ENCODE measurements around the gene RNF121.
A peak's percentile ranks its signal among the peaks of the same experiment; 100 is the strongest.
"Not testable (repeated sequence)": the region's sequence is repeated elsewhere in the genome, so short reads cannot be mapped to it uniquely, and the experiment has no call there.

Gene RNF121

DNA sequence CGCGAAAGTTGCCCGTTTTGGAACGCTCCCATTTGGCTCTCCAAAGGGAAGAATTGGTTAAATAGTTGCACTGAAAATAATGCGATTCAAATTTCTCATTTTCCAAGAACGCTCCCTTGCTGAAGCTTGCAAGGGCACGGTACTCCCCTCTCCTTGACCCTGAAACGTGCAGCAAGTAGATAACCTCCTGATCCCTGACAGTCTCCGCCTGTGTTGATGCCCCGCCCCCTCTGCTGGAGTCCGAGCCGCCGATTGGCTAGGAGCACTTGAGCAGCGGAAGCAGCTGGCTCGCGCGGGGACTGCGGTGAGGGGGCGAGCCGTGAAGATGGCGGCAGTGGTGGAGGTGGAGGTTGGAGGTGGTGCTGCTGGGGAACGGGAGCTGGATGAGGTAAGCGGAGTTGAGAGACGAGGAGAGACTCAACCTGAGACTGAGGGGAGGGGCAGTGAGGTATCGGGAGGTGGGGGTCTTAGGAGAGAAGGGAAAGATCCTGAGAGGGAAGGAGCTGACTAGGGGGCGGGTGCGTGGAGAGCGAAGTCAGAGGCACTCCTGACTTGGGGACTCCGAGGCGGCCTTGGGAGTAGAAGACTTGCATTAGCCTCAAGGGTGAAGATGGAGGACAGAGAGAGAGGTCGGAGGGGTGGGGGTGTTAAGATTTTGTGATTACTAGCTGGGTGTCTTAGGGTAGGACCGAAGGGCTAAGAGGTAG lies at the start of gene RNF121:
Gene RNF121, plus strand, starts transcription at position 310 of the 707 bp plus-strand sequence. Its CDS starts 16 bp downstream, at position 326.
- peak; percentile 97 for DNase-seq

- not testable (repeated sequence) for DNase-seq
These were observed 43.0 kb upstream of the RNF121 start for GRCh38 chr11:71885806-71886205.

- not testable (repeated sequence) for DNase-seq
These were observed 40.4 kb upstream of the RNF121 start for GRCh38 chr11:71888335-71889010.

- not testable (repeated sequence) for DNase-seq
These were observed 39.5 kb upstream of the RNF121 start for GRCh38 chr11:71889181-71889872.

DNA sequence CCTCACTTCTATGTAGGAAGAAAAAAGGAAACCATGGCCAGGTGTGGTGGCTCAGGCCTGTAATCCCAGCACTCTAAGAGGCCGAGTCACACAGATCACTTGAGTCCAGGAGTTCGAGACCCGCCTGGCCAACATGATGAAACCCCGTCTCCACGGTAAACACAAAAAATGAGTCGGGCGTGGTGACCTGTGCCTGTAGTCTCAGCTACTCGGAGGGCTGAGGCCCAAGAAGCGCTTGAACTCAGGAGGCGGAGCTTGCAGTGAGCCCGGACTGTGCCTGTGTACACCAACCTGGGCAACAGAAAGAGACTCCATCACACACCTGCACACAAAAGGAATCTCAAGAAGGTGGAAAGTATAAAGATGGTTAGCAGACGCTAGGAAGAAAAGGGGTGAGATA lies 32.9 kb upstream of the RNF121 start:
- no peak for DNase-seq

GRCh38 chr11:71901137-71901536 lies 27.7 kb upstream of the RNF121 start:
- not testable (repeated sequence) for DNase-seq

DNA sequence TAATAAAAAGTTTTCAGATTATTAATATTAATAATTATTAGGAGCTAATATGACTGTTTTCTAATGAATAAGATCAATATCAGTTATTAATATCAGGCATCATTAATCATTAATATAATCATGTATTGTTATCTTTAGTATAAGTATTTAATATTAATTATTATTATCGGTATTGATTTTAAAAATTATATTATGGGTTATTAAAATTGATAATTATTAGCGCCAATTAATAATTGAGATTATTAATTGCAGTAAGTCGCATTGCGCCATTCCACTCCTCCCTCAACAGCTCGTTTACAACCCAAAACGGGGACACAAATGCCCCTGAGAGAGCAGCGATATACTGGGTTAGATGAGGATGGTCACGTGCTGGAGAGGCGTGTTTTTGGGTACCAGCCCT lies 20.6 kb upstream of the RNF121 start:
- no peak for DNase-seq

DNA sequence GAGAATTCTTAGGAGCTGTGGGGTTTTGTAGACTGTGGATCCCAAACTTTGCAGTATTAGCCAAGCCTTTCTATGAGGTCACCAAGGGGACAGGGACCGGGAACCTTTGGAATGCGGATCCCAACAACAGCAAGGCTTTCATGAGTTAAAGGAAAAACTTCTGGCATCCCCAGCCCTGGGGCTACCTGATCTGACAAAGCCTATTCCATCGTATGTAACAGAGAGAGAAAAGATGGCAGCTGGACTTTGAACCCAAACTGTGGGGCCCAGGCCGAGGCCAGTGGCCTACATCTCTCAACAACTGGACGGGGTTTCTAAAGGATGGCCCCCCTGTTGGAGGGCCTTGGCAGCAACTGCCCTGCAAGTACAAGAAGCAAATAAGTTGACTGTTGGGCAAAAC lies 18.1 kb upstream of the RNF121 start:
- not testable (repeated sequence) for DNase-seq

DNA sequence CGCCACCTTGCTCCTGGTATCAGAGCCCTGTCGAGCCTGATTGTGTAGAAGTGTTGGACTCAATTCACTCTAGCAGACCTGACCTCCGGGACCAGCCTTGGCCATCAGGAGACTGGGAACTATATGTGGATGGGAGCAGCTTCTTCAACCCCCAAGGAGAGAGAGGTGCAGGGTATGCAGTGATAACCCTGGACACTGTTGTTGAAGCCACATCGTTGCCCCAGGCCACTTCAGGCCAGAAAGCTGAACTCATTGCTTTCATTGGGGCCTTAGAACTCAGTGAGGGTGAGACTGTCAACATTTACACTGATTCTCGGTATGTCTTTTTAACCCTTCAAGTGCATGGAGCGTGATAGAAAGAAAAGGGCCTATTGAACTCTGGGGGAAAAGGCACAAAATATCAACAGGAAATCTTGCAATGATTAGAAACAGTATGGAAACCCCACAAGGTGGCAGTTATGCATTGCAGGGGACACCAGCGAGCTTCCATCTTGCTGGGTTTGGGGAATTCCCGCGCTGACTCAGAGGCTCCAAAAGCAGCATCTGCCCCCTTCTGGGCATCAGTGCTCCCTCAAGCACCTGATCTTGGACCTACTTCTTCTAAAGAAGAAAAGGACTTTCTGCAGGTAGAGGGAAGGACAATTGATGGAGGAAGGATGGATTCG lies 17.4 kb upstream of the RNF121 start:
- DNase-seq: peak; percentile 2

GRCh38 chr11:71911986-71912340 lies 16.9 kb upstream of the RNF121 start:
- DNase-seq: not testable (repeated sequence)

GRCh38 chr11:71913756-71914526 lies 14.9 kb upstream of the RNF121 start:
- DNase-seq: no peak

DNA sequence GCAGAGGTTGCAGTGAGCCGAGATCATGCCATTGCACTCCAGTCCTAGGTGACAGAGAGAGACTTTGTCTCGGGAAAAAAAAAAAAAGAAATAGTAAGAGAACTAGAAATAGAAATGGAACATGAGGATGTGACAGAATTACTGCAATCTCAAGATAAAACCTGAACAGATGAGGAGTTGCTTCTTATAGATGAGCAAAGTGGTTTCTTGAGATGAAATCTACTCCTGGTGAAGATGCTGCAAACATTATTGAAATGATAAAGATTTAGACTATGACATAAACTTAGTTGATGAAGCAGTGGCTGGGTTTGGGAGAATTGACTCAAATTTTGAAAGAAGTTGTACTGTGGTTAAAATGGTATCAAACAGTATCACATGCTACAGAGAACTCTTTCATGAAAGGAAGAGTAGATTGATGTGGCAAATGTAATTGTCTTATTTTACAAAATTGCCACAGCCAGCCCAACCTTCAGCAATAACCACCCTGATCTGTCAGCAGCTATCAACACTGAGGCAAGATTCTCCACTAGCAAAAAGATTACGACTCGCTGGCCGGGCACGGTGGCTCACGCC lies 14.1 kb upstream of the RNF121 start:
- DNase-seq: no peak

GRCh38 chr11:71917646-71918140 lies 11.2 kb upstream of the RNF121 start:
- DNase-seq: no peak

GRCh38 chr11:71927820-71928736 lies 768 bp upstream of the RNF121 start, which contains the start of gene XNDC1N:
Gene XNDC1N (minus strand): TSS chr11:71928594. CDS start chr11:71923353, 5,241 bp downstream.
- peak; percentile 97 for DNase-seq

DNA sequence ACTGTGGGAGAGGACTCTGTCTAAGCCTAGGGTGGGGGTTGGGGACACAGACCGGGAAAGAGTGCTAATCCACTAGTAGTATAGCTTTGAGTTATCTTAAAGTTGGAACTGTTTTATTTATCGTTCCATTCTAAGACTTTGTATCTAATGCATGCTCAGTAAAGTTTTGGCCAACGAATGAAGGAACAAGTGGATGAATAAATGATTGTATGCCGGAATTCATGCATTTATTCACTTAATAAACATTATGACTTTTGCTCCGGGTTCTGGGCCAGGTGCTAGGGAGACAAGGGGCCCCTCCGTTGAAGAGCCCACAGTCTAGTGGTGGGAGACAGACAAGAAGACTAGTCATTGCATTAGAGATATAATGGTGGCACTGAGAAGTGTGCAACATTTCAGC lies 645 bp downstream of the RNF121 start:
- DNase-seq: no peak

- no peak for DNase-seq
These were observed 1.9 kb downstream of the RNF121 start for GRCh38 chr11:71930556-71931244.

DNA sequence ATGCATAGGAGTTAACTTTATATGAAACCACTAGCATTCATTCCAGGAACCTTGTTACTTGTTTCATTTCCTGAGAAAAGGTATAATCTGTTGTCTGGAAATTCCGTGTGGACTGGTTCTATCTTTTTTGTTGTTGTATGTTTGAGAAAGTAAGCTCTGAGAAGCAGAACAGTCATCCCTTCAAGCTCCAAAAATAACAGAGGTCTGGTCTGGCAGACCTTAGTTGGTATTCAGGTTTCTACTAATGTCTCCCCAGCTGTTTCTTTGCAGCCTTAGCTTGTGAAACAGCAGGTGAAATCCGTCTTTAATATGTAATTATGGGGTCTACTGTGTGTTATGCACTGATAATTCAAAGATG lies 2.4 kb downstream of the RNF121 start:
- DNase-seq: peak; percentile 18

DNA sequence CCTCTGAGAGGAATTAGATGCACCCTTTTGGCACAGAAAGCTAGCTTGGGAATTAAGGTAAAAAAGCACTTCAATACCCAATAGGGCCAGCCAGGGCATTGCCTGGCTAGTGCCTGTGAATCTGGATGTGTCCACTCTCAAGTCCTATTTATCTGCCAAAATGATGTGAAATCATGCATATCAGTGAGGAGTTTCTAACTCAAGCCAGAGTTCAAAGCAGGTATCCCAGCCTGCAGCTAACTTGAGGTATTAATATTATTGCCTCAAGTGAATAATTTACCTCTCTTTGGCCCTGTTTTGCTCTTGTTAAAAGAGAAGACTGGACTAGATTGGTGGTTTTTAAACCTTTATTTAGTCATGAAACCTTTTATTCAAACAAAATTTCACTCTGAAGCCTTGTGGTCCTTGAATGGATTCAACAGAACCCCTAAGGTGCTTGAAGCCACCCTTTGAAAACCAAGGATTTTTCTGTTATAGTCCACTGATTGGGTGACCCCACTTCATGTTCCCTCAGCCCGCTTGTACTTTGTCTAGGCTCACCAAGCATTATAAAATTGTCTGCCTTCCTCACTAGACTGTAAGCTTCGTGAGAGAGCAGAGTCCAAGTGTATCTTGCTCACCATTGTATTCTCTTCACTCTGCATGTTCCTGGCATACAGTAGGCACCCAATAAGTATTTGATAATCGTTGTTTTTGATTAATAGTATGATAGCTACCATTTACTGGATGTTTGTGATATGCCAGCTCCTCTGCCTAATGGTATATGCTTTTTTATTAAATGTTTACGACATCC lies 4.5 kb downstream of the RNF121 start:
- peak; percentile 12 for DNase-seq

- no peak for DNase-seq
These were observed 5.4 kb downstream of the RNF121 start for GRCh38 chr11:71934213-71934612.
